Measurements from ENCODE around the gene KCNT2.

Gene KCNT2

DNA sequence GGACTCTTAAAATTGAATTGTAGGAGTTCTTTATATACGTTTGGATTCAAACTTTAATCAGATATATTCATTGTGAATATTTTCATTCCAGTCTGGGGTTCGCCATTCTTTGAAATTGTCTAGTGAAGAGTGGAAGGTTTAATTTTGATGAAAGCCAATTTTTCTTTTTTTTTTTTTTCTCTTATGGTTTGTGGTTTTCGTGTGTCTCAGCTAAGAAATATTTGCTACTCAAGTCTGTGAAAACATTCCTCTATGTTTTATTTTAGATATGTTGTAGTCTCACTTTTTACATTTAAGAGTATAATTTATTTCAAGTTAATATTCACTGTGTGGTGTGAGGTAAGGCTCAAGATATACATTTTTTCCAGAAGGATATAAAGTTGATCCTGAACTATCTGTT, 220.5 kb downstream of the KCNT2 start:
- DNase-seq, result no peak

DNA sequence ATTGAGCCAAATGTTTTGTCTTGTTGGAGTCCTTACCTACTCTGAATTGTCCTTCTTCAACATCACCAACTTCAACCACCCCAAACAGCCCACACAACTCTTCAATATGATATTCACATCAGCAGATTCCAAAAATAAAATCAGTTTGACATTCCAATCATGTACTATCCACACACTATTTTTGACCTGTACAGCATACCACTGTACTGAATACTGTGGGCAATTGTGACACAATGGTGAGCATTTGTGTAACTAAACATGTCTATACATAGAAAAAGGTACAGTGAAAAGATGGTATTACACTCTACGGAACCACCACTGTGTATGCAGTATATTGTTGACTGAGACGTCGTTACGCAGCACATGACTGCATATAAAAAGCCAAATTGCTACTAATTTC, 223.1 kb downstream of the KCNT2 start:
- DNase-seq, result no peak

DNA sequence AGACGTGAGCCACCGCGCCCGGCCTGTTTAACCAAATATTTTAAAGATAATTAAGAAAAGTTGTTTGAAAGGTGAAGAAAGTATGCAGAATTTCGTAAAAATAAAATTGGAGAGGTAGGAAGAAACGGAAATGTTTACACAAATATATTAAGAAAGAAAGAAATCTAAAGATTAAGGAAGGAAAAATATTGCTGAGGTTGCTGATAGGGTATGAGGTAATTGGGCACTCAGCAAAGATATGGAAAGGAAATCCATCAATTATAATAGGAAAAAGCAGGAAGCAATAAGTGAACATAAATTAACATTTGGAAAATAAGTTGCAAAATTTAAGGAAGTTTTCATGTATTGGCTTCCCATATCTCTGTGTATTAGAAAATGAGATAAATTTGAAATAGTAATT, 225.9 kb downstream of the KCNT2 start:
- DNase-seq, result no peak

DNA sequence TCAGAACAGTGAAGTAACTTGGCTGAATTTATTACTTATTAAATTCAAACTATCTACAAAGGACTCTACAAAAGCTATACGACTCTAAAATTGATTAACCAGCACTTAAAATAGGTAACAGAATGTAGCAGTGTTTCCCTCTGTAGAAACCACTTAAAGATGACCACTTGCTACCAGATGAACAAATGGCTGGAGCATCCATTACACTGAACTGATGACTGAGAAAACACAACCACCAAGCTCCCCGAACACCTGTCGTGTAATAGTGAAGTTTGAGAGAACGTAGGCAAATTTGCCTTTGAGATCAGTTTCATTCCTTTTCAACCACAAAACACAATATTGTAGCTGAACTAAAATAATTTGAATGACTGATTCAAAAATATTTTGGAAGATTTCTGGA, 226.7 kb downstream of the KCNT2 start:
- no peak for DNase-seq

DNA sequence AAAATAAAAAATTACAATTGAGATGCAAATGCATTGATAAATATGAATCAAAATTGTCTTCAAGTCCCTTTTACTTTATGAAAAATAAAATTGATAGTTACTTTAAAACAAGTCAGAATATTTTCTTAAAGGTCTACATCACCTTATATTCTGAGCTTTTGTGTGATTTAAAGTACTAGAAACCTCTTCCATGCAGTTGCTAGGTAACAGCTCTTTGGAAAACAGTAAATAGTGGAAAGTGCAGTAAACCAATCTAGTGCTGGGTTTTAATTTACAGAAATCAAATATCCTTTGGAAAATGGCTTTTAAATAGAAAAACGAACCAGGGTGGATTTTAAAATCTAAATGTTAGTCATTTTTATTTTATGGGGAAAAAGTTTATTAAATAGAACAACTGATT, 227.9 kb downstream of the KCNT2 start:
- DNase-seq, result no peak

DNA sequence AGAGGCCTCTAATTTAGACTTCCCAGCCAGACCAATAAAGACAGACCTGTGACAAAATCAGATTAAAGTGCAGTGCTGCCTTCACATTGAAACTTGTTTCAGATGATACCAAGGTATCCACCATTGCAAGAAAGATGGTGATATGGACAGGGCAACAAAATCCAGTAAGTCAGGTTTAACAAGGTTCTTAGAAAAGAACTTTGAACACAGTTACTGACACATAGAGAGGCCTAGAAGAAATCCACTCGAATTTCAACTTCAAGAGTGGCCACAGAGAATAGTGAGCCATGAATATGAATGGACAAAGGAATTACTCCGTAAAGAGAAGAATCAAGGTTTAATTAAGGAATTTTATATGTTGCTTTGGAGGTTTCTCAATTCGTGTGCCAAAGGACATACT, 230.4 kb downstream of the KCNT2 start:
- DNase-seq, result no peak

DNA sequence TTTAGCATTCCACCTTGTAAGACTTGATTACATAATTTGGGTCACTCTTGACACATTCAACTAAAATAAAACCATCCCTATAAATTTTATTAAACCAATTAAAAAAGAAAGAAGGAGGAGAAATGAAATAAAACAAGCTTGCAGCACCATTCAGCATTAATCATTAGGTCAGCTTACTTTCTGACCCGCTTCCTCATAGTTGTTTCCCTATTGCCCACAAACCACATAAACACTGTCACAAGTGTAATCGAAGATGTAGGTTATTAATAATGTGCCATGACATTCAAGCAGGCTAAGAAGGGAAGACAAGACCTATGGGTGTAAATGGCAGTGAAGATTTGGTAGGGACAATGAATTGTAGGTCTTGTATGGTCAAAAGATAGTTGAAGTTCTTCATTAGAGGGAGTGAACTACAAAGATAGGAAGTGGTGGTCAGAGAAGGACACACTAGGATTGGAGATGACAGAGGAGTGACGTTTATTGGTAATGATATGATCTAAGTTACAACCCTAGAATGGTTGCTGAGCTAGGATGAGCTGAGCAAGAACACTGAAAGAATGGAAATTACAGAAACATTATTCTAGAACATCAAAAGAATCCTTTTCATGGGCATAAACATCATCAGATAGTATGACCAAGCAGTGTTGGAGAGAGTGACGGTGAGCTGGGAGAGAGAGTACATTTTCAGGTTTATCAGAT, 231.5 kb downstream of the KCNT2 start:
- no peak for DNase-seq

DNA sequence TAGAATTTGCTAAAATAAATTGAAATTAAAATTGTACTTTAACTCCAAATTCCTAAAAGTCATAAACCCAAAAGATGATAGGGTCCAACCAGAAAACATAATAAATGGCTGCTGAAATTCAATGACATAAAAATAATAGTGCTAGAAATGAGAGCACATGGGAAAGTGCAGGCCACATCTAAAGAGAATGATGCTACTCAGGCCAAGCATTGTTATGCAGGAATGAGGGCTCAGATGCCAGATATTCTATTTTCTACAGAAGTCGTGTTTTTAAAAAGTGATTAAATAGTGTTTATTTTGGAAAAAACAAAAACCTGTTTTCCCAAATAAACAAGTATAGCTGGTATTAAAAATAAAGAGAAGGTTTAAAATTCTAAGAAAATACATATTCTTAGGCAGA, 234.4 kb downstream of the KCNT2 start:
- DNase-seq, result no peak

DNA sequence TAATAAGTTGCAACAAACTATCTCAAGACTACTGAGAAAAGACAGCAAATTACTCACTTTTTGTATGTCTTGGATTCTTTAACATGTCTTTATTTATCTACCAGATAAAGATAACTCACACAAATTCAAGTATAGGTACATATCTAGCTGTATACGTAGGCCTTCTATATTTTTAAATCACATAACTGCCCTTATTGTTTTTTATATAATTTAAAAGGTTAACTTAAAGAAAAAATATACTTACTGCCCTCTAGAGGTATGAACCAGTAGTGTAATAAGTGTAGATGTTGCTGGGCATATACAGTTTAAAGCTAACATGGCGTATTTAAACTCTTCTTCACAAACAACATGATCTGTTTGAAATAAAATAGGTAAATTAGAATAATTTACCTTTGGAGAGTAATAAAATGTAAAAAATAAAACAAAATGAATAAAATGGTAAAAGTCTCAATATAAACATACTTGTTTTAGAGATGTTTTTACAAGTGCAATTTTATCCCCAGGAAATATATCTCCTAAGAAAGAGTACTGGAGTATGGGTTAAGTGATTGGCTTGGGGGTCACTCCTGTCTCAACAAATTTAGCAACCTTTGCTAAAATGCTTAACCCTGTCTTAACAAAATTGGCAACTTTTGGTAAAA, 235.2 kb downstream of the KCNT2 start:
- DNase-seq, result no peak

DNA sequence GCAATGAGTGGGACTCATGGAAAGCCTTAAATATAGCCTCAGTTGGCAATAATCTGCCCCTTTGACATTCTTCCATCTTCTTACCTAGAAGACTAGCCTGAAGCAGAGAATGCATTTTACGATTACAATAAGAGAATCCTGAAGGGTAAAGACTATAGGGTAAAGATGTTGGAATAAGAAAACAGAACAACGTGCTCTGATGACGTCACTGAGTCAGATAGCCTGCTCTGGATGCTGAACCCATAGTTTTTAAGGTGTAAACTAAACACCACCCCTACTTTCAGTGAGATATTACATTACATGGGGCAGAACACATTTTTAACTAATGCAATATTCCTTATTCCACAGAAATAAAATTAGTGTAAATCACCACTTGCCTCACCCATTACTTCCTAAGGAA, 240.4 kb downstream of the KCNT2 start:
- no peak for DNase-seq

DNA sequence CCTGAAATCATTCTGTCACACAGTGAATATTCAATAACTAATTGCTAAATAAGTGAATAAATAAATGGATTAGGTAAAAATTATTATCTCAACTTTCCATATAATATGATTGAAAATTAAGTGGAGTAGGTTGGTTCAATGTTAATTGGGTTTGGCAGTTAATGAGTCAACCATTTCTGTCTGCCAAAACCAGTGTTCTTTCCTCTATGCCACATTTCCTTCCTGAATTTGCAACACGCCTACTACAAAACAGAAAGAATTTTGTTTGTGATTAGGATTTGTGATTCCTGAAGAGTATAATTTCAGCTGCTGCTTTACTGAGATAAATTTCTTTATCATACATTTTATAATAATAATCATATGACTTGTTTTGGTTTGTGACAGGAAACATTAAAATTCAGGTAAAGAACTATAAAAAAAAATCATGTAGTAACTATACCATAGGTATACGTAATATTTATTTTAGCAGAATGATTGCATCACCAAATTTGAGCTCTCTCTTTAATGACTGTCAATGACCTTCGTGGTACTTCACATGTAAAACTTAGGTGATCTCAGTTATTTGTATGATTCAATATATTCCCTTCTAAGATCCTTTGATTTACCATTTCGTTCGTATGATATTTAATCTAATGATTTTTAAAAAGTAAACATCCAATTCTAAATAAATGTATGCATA, 241.3 kb downstream of the KCNT2 start:
- DNase-seq, result no peak

DNA sequence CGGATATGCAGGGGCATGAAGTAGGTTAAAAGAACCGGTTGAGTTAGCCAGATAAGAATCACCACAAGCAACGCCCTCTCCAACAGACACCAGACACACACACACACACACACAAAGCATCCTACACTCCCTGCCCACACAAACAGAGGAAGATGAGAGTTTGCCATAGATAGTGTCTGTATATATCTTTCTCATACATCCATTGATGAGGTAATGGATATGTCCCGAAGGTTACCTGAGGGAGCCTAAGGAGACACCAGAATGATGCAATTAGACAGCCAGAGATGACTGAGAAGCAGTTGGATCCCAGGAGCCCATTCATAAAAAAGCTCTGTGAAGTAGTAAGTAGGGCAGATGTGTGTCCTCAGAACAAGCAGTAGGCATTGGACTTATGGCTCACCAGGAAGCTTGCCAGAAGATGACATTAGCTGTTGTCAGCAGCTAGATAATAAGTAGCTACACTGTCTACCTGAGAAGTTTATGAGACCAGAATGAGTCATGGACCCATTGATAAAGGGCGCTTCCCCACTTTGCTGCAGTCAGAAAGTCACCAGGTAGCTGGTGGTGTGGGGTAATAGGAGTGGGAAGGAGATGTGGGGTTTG, 247.0 kb downstream of the KCNT2 start:
- DNase-seq, result no peak

DNA sequence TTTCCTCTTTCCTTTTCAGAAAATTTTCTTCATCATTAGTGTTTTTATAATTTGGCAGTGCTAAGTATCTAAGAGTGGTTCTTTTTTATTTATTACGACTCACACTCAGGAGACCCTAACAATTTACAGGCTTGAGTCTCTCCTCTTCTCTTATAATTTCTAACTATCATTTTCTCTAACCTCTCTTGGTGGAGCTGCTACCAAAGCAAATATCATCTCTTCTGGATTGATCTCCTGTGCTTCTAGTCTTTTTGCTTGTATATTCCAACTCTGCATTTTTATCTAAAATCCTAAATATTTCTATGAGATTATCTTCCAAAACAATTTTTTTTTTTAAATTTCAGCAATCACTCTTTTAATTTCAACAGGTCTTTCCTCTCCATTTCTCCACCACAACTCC, 250.3 kb downstream of the KCNT2 start:
- no peak for DNase-seq

DNA sequence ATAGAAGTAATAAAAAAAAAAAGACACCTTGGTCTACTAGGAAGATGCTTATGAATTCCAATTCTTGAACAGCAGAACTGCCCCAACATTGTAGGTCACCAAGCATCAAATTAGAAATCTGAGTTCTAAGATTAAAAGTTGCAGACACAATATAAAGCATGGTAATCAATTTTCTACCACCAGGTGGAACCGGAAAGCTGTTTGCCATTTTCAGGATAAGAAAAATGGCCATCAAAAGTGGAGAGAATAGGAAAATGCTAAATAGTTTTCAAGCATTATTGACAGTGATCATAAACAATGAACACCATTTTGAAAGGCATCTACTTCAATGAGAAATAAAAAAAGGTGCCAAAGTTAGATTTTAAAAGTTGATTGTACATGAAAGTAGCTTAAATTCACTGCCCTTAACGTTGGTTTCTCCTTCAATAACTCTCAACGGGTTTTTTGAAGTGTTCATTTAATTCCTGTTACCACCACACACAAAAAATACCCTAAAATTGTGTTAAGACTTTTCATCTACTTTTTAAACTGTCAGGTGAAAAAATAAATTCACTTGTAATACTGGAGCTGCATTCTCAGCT, 252.9 kb downstream of the KCNT2 start:
- DNase-seq, result peak; percentile 2

DNA sequence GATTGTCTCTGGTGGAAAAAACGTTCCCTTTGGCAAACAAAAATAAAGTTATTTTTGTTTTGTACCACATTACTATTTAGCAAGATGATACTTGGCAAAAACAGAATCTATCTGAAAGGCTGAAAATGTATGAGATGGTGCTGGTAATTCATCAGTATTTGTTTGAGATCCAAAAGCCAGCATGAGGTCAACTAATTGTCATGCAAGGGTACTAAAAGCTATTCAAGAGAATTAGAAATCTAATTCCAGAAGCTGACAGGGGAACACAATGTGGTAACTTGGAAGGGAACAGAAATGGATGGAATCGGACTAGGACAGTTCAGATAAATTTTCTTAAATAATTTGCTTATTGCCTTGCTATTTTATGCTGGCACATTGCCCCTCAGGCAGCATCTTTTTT, 263.8 kb downstream of the KCNT2 start:
- no peak for DNase-seq

DNA sequence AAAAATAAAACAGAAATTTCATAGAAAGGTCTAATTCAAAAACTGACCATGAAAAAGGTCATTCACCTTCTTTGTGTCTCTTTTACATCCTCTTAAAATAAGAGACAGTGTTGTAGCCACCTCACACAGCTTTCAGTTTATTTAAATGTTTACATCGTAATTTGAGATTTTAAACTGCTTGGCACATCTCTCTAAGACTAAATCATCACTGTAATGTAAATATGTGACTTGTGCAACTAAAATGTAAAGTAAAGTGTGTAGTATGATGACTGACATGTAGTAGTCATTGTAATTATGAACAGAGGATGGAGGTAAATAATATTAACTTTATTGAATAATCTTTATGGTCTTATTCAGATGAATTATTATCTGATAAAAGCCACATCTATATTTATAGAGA, 283.9 kb downstream of the KCNT2 start:
- no peak for DNase-seq

DNA sequence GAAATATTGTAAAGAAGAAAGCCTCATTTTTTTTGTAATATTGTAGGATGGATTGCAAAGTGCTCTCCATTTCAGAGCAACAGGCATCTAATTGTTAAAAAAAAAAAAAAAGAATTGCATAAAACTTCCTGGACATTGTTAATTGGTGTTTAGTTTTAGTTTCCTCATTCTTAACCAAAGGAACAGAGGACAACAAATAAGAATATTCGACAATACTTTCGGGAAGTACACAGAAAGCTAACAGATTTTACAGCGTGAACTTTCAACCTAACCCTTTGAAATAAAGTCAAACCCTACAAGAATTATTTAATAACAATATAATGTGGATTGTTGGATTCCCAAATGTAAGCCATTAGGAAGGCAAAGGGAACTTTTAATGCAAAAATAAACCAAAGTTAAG, 284.4 kb downstream of the KCNT2 start:
- no peak for DNase-seq

DNA sequence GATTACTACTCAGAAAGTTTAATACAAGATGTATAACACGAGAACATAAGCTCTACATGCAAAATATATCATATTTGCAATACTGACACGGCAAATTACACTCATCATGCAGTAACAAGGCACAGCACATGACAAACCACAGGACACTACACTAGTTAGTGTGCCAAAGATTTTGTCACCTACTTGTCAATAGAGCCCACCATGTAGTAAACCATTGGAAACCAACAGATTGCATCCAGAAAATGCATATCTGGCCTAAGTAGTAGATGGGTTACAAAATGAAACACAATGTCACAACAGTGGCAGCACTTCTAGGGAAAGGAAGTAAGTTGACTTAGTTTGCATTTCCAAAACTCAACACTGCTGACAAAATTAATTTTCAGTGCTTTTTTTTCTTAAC, 288.9 kb downstream of the KCNT2 start:
- no peak for DNase-seq

DNA sequence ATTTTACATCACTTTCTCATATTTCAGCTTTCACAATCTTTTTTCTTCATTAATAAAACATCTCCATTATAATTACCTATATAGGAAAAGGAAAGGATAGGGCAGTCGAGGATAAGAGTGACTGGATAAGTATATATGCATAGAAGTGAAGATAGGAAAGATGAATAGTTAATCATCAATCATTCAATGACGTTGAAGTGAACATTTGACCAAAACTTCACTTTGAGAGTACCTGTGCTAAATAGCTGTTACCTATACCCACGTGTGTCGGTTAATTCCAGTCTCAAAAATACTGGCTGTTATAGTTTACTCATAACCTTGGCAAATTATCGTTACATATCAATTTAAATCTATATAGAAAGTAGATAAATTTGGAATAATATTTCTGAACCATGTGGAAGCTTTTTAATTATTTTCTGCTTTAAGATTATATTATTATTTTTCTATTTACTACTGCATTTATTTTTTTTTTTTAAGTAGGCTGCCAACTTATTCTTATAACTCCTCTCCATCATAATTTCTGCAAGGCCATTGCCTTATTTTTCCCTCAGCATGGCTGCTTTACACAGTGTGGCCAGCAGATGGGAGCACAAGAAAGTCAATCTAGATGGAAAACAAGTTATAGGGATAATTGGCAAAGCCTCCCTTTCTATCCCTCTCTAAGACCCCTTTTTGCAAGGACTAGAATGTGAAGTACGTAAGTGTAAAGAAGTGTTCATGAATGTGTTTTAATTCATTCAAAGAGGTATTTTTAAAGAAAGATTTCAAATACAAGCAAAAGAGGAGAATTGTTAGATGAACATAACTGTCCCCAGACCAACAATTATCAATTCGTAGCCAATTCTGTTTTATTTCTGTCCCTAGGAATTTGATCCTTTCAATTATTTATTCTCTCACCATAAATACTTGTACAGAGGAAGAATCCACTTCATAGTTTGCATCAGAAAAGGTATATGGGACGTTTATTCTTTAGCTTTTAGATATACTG, 290.4 kb downstream of the KCNT2 start:
- no peak for DNase-seq

DNA sequence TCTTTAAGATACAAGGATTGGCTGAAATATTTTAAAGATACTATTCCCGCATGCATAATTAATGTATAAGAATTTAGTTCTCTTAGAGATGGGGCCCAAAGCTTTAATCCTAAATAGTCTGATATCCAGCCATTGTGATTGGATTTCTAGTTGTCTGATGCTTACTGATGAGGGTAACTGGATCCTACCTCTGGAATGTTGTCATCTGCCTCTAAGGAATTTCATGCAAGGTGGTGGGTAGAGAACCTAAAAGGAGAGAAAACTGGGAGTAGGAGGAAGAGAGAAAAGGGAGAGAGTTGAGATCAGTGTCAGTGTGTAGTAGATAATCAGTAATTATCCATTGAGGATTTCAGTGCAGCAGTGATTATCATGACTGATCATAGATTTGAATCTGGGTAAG, 295.5 kb downstream of the KCNT2 start:
- DNase-seq, result no peak

DNA sequence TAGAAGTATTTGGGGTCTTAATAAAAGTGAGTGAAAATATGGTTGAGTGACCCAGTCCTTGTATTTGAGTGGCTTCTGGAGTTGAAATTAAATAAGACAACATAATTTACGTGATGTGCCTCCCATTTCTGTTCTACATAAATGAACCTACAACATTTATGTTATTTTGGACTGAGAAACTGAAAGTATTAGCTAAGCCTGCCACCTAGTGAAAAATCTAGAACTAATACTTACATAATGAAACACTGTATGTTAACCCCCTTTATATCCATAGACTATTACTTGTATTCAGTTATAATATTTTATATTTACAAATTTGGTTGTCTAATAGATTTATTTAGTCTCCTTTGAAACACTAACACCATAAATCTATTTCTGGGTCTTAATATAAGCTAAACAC, 298.9 kb downstream of the KCNT2 start:
- DNase-seq, result no peak

DNA sequence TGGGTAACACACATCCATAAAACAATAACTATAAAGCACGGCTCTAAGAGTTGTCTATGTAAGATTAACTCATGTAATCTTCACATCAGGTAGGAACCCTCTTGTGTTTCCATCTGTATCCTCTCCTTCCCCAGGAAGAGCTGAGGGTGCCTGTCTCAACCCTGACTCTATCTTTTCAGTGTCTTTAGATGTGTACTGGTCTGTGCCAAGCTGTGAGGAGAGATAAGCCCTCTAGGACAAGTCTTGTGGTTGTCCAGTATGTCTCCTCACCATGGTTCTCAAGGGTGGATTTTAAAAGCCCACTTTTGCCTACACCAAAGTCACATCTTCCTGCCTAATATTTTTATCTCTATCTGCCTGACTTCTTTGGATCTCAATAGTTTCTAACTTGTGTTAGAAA, 300.1 kb downstream of the KCNT2 start:
- DNase-seq, result no peak

DNA sequence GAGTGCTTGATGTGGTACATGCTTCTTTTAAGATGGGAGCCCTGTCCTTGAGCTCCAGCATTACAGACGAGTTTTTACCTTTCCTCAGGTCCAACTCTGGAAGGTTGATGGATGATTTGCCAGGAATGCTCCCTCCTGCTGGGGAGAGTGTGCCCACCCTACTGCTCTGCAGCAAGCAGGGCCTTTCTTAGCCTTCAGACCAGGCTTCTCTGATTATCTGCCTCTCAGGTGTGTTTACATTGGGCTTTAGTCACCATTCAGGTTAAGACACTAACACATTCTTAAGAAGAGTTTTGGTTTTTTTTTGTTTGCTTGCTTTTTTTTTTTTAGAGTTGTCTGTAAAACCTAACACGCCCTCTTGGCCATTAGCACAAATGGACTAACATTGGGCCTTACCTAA, 301.8 kb downstream of the KCNT2 start:
- DNase-seq, result no peak

Data from SHP77 treated with DMSO at 0.1 percent for 48 hours (cell line).